HEK293 (cell line): ENCODE data around the gene LILRA5.

Experiments used
- CTCF ChIA-PET: fragments of 350-600 bp; formaldehyde crosslinking; extraction: SDS; loops from one replicate; lab custom pipeline; 2021; ENCODE audit warnings: antibody characterized with exemption; lab: Yijun Ruan, JAX
- POLR2A ChIA-PET: fragments of 300-600 bp; formaldehyde crosslinking; extraction: SDS; loops from one replicate; lab custom pipeline; 2020; ENCODE audit warnings: antibody characterized with exemption, inconsistent platforms; lab: Yijun Ruan, JAX
- H3K27ac ChIP-seq: fragments of 200-500 bp; sonication (Bioruptor generic); 2 replicates; pipeline ENCODE4 v1.5.1; 2014; ENCODE audit warnings: low read depth, low read length, control low read depth, inconsistent platforms; ENCODE audit errors: extremely low read depth
- H3K36me3 ChIP-seq, 2 experiments: fragments of 200-500 bp in 1 of 2; sonication (Bioruptor generic) in 1 of 2; 1 replicate in 1 of 2; 2 replicates in 1 of 2; pipeline ENCODE4 v1.5.1; 2014 to 2017; ENCODE audit warnings: inconsistent platforms in 2 of 2, low read length in 2 of 2; ENCODE audit not compliant: control insufficient read depth in 2 of 2, insufficient read depth in 1 of 2
- H3K4me1 ChIP-seq: fragments of 200-500 bp; sonication (Bioruptor generic); 2 replicates; pipeline ENCODE4 v1.5.1; 2014; ENCODE audit warnings: mild to moderate bottlenecking, low read length, inconsistent platforms; ENCODE audit not compliant: control insufficient read depth, insufficient read depth
- H3K4me3 ChIP-seq: 2 replicates; pipeline ENCODE4 v1.5.1; 2011; ENCODE audit warnings: low read depth, mild to moderate bottlenecking, control low read depth, low read length, moderate library complexity
- H3K9me3 ChIP-seq: fragments of 200-500 bp; sonication (Bioruptor generic); 2 replicates; pipeline ENCODE4 v1.5.1; 2014; ENCODE audit warnings: low read depth, low read length, inconsistent platforms; ENCODE audit not compliant: control insufficient read depth, insufficient read depth
- BCL11B ChIP-seq: fragments of 450-650 bp; formaldehyde crosslinking; IDR thresholded peaks from 2 replicates; pipeline ENCODE4 v1.5.1; 2016; ENCODE audit warnings: low read depth, missing biosample characterization, missing genetic modification characterization
- GFI1B ChIP-seq: fragments of 450-650 bp; formaldehyde crosslinking; IDR thresholded peaks from 2 replicates; pipeline ENCODE4 v1.5.1; 2016; ENCODE audit warnings: missing biosample characterization, missing genetic modification characterization
- GLI4 ChIP-seq: fragments of 450-650 bp; formaldehyde crosslinking; IDR thresholded peaks from 2 replicates; pipeline ENCODE4 v1.5.1; 2016; ENCODE audit warnings: missing biosample characterization, missing genetic modification characterization
- IKZF3 ChIP-seq: fragments of 450-650 bp; IDR thresholded peaks from 2 replicates; pipeline ENCODE4 v1.5.0; 2018; ENCODE audit warnings: missing biosample characterization, mild to moderate bottlenecking, missing genetic modification characterization, moderate library complexity
- OSR2 ChIP-seq: fragments of 450-650 bp; formaldehyde crosslinking; IDR thresholded peaks from 2 replicates; pipeline ENCODE4 v1.5.1; 2016; ENCODE audit warnings: missing biosample characterization, missing genetic modification characterization
- PRDM1 ChIP-seq: fragments of 450-650 bp; formaldehyde crosslinking; IDR thresholded peaks from 2 replicates; pipeline ENCODE4; 2016; ENCODE audit warnings: missing biosample characterization, missing genetic modification characterization
- SCRT2 ChIP-seq: fragments of 450-650 bp; formaldehyde crosslinking; IDR thresholded peaks from 2 replicates; pipeline ENCODE4 v1.5.1; 2016; ENCODE audit warnings: missing biosample characterization, missing genetic modification characterization
- ZBTB17 ChIP-seq: fragments of 450-650 bp; formaldehyde crosslinking; IDR thresholded peaks from 2 replicates; pipeline ENCODE4 v1.5.1; 2016; ENCODE audit warnings: missing biosample characterization, missing genetic modification characterization
- ZBTB8A ChIP-seq: fragments of 450-650 bp; formaldehyde crosslinking; IDR thresholded peaks from 2 replicates; pipeline ENCODE4 v1.5.1; 2016; ENCODE audit warnings: missing biosample characterization, missing genetic modification characterization
- ZFP69B ChIP-seq: fragments of 450-650 bp; formaldehyde crosslinking; IDR thresholded peaks from 2 replicates; pipeline ENCODE4 v1.5.1; 2016; ENCODE audit warnings: missing biosample characterization, missing genetic modification characterization
- ZNF148 ChIP-seq: fragments of 450-650 bp; formaldehyde crosslinking; IDR thresholded peaks from 2 replicates; pipeline ENCODE4 v1.5.0; 2017; ENCODE audit warnings: missing biosample characterization, missing genetic modification characterization, borderline replicate concordance
- ZNF157 ChIP-seq: fragments of 450-650 bp; formaldehyde crosslinking; IDR thresholded peaks from 2 replicates; pipeline ENCODE4 v1.5.1; 2016; ENCODE audit warnings: missing biosample characterization, missing genetic modification characterization
- ZNF16 ChIP-seq: fragments of 450-650 bp; formaldehyde crosslinking; IDR thresholded peaks from 2 replicates; pipeline ENCODE4 v1.5.1; 2016; ENCODE audit warnings: low read depth, missing biosample characterization, missing genetic modification characterization
- ZNF175 ChIP-seq: fragments of 450-650 bp; formaldehyde crosslinking; IDR thresholded peaks from 2 replicates; pipeline ENCODE4 v1.5.1; 2016; ENCODE audit warnings: missing biosample characterization, missing genetic modification characterization
- ZNF24 ChIP-seq: fragments of 450-650 bp; formaldehyde crosslinking; IDR thresholded peaks from 2 replicates; pipeline ENCODE4 v1.5.1; 2016; ENCODE audit warnings: missing biosample characterization, missing genetic modification characterization
- ZNF280C ChIP-seq: fragments of 450-650 bp; formaldehyde crosslinking; IDR thresholded peaks from 2 replicates; pipeline ENCODE4 v1.5.1; 2016; ENCODE audit warnings: missing biosample characterization, missing genetic modification characterization
- ZNF324 ChIP-seq: fragments of 450-650 bp; formaldehyde crosslinking; IDR thresholded peaks from 2 replicates; pipeline ENCODE4 v1.5.1; 2016; ENCODE audit warnings: missing biosample characterization, missing genetic modification characterization
- ZNF394 ChIP-seq: fragments of 450-650 bp; formaldehyde crosslinking; IDR thresholded peaks from 2 replicates; pipeline ENCODE4 v1.5.1; 2016; ENCODE audit warnings: missing biosample characterization, missing genetic modification characterization, mild to moderate bottlenecking, moderate library complexity, borderline replicate concordance
- ZNF416 ChIP-seq: fragments of 450-650 bp; formaldehyde crosslinking; IDR thresholded peaks from 2 replicates; pipeline ENCODE4 v1.5.1; 2016; ENCODE audit warnings: missing biosample characterization, missing genetic modification characterization
- ZNF654 ChIP-seq: fragments of 450-650 bp; formaldehyde crosslinking; IDR thresholded peaks from 2 replicates; pipeline ENCODE4 v1.5.1; 2016; ENCODE audit warnings: low read depth, missing biosample characterization, missing genetic modification characterization
- ZNF664 ChIP-seq: fragments of 450-650 bp; formaldehyde crosslinking; IDR thresholded peaks from 2 replicates; pipeline ENCODE4 v1.5.1; 2016; ENCODE audit warnings: missing biosample characterization, missing genetic modification characterization
- ZSCAN30 ChIP-seq: fragments of 450-650 bp; IDR thresholded peaks from 2 replicates; pipeline ENCODE4 v1.5.1; 2018; ENCODE audit warnings: missing biosample characterization, mild to moderate bottlenecking, missing genetic modification characterization, moderate library complexity
- TF ChIP-seq, protein P1 (sequence below): fragments of 450-650 bp; formaldehyde crosslinking; optimal IDR thresholded peaks from 2 replicates; pipeline ENCODE3; 2016; ENCODE audit warnings: missing biosample characterization, mild to moderate bottlenecking, missing genetic modification characterization
- TF ChIP-seq, protein P2 (sequence below): fragments of 450-650 bp; formaldehyde crosslinking; IDR thresholded peaks from 2 replicates; pipeline ENCODE4 v1.5.1; 2016; ENCODE audit warnings: missing biosample characterization, missing genetic modification characterization

LILRA5 gene

DNA sequence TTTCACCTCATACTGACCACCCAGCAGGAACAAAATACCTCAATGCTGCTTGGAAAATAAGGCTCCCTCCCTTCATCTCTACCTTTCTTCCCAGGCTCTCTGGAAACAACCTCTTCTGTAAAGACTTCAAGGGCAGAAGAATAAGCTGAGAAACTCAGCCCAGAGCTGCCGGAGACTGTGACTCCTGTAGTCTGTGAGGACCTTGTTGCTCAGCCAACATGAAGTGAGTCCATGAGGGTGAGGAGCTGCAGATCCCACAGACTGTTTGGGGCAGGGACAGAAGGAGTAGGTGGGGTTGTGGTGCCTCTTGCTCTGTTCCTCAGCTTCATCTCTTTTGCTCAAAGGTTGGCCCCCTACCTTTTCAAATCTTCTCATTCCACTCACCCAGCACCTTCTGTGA lies 7.8 kb downstream of the LILRA5 start:
- TF ChIP-seq SCRT2 (tag by site-specific recombination) (no peak), GLI4 (no peak), ZNF175 (tag by site-specific recombination) (no peak), ZSCAN30 (tag by site-specific recombination) (no peak), GFI1B (no peak), BCL11B (tag by site-specific recombination) (no peak), ZNF664 (tag by site-specific recombination) (no peak), ZNF16 (no peak), ZFP69B (no peak), ZNF148 (tag by site-specific recombination) (no peak), ZNF394 (no peak), PRDM1 (tag by site-specific recombination) (no peak), ZNF324 (no peak), ZBTB8A (tag by site-specific recombination) (no peak), ZNF416 (no peak), ZNF157 (tag by site-specific recombination) (no peak), ZBTB17 (tag by site-specific recombination) (no peak), IKZF3 (tag by site-specific recombination) (no peak)
- TF ChIP-seq, protein P1, sequence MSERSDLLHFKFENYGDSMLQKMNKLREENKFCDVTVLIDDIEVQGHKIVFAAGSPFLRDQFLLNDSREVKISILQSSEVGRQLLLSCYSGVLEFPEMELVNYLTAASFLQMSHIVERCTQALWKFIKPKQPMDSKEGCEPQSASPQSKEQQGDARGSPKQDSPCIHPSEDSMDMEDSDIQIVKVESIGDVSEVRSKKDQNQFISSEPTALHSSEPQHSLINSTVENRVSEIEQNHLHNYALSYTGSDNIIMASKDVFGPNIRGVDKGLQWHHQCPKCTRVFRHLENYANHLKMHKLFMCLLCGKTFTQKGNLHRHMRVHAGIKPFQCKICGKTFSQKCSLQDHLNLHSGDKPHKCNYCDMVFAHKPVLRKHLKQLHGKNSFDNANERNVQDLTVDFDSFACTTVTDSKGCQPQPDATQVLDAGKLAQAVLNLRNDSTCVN (tag by site-specific recombination), result no peak
- Histone ChIP-seq H3K4me3 (no peak overlapping the region), H3K36me3 (no peaks in the 10 kb centered on the region), H3K4me1 (no peaks in the 10 kb centered on the region), H3K9me3 (no peaks in the 10 kb centered on the region), H3K27ac (no peak overlapping the region)
- CTCF ChIA-PET, result no interaction called here
- POLR2A ChIA-PET, result no interaction called here

- POLR2A ChIA-PET, result no interaction called here
- no peak overlapping the region for H3K27ac ChIP-seq
- H3K4me1 ChIP-seq, result no peaks in the 10 kb centered on the region
- TF ChIP-seq ZNF654 (tag by site-specific recombination) (no peak), ZNF24 (tag by site-specific recombination) (no peak), OSR2 (tag by site-specific recombination) (no peak), ZNF280C (tag by site-specific recombination) (no peak)
- TF ChIP-seq, protein P2, sequence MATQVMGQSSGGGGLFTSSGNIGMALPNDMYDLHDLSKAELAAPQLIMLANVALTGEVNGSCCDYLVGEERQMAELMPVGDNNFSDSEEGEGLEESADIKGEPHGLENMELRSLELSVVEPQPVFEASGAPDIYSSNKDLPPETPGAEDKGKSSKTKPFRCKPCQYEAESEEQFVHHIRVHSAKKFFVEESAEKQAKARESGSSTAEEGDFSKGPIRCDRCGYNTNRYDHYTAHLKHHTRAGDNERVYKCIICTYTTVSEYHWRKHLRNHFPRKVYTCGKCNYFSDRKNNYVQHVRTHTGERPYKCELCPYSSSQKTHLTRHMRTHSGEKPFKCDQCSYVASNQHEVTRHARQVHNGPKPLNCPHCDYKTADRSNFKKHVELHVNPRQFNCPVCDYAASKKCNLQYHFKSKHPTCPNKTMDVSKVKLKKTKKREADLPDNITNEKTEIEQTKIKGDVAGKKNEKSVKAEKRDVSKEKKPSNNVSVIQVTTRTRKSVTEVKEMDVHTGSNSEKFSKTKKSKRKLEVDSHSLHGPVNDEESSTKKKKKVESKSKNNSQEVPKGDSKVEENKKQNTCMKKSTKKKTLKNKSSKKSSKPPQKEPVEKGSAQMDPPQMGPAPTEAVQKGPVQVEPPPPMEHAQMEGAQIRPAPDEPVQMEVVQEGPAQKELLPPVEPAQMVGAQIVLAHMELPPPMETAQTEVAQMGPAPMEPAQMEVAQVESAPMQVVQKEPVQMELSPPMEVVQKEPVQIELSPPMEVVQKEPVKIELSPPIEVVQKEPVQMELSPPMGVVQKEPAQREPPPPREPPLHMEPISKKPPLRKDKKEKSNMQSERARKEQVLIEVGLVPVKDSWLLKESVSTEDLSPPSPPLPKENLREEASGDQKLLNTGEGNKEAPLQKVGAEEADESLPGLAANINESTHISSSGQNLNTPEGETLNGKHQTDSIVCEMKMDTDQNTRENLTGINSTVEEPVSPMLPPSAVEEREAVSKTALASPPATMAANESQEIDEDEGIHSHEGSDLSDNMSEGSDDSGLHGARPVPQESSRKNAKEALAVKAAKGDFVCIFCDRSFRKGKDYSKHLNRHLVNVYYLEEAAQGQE (tag by site-specific recombination), result no peak
- TF ChIP-seq, all 188 proteins: peak for 0
- Histone ChIP-seq H3K9me3 (no peaks in the 10 kb centered on the region), H3K36me3 (no peaks in the 10 kb centered on the region), H3K4me3 (no peak overlapping the region)
- CTCF ChIA-PET, result interaction anchor here (0.7 to 1.3 kb wide), 2 partner anchors 20 to 136 kb away, joined by 3 read pairs; no protein-coding TSS in a partner anchor
Measured at GRCh38 chr19:54302257-54302656, 10.7 kb downstream of the LILRA5 start.
